Cardiac fibroblast (primary cell): ENCODE data around the gene WDR33.

Experiments
- DNase-seq, 2 donors: peaks; one replicate each; pipeline versions ENCODE4 v3.0.0 to v3.0.0-alpha.2; 2010; ENCODE audit warnings: low read depth in 2 of 2
- H3K4me3 ChIP-seq, 2 donors: replicated peaks in 1 of 2; 1 replicate in 1 of 2; 2 replicates in 1 of 2; pipeline ENCODE4 v1.5.1; 2011; ENCODE audit warnings: low read depth in 2 of 2, low read length in 2 of 2, mild to moderate bottlenecking in 2 of 2, moderate library complexity in 1 of 2
- CTCF ChIP-seq: IDR thresholded peaks from one replicate; pipeline ENCODE4 v1.5.1; 2011; ENCODE audit warnings: low read depth, mild to moderate bottlenecking, low read length, inconsistent platforms

The WDR33 gene

GRCh38 chr2:127651381-127651809 is 159.6 kb downstream of the WDR33 start:
- H3K4me3 ChIP-seq = no peak overlapping the region
- no peak for DNase-seq
- TF ChIP-seq CTCF = no peak
